ENCODE data around the gene CCDC33.

Gene CCDC33

GRCh38 chr15:74208901-74209559, 27.1 kb upstream of the CCDC33 start:
- no peak for DNase-seq (ENCODE audit: low read depth)

- no peak for DNase-seq (ENCODE audit: low read depth)
Measured at GRCh38 chr15:74209560-74209958, 26.6 kb upstream of the CCDC33 start.

GRCh38 chr15:74209997-74210671, 26.0 kb upstream of the CCDC33 start:
- no peak for DNase-seq (ENCODE audit: low read depth)

GRCh38 chr15:74210729-74211128, 25.4 kb upstream of the CCDC33 start:
- DNase-seq (ENCODE audit: low read depth) = no peak

- no peak for DNase-seq (ENCODE audit: low read depth)
Measured at GRCh38 chr15:74211656-74212055, 24.5 kb upstream of the CCDC33 start.

GRCh38 chr15:74212494-74212893, 23.6 kb upstream of the CCDC33 start:
- no peak for DNase-seq (ENCODE audit: low read depth)

- DNase-seq (ENCODE audit: low read depth) = no peak
Measured at GRCh38 chr15:74213858-74214284, 22.3 kb upstream of the CCDC33 start.

- DNase-seq (ENCODE audit: low read depth) = no peak
Measured at GRCh38 chr15:74214324-74215021, 21.7 kb upstream of the CCDC33 start.

GRCh38 chr15:74215958-74216357, 20.2 kb upstream of the CCDC33 start:
- no peak for DNase-seq (ENCODE audit: low read depth)

GRCh38 chr15:74216949-74217348, 19.2 kb upstream of the CCDC33 start:
- DNase-seq (ENCODE audit: low read depth) = no peak

- DNase-seq (ENCODE audit: low read depth) = no peak
Measured at GRCh38 chr15:74217907-74218885, 17.9 kb upstream of the CCDC33 start.

GRCh38 chr15:74220475-74221248, 15.5 kb upstream of the CCDC33 start:
- DNase-seq (ENCODE audit: low read depth) = no peak

- DNase-seq (ENCODE audit: low read depth) = no peak
Measured at GRCh38 chr15:74221399-74222239, 14.5 kb upstream of the CCDC33 start.

GRCh38 chr15:74222240-74223119, 13.6 kb upstream of the CCDC33 start:
- DNase-seq (ENCODE audit: low read depth) = no peak

GRCh38 chr15:74225928-74226327, 10.2 kb upstream of the CCDC33 start:
- DNase-seq (ENCODE audit: low read depth) = no peak

GRCh38 chr15:74226761-74227540, 9.2 kb upstream of the CCDC33 start:
- no peak for DNase-seq (ENCODE audit: low read depth)

- DNase-seq (ENCODE audit: low read depth) = no peak
Measured at GRCh38 chr15:74227968-74228722, 8.0 kb upstream of the CCDC33 start.

GRCh38 chr15:74228723-74229081, 7.4 kb upstream of the CCDC33 start:
- no peak for DNase-seq (ENCODE audit: low read depth)
